ENCODE measurements around the gene UQCR10. TPM values are rescaled to one million over a fixed set of nuclear protein-coding genes. Genes with fewer than 3 reads are reported as not detected.

Gene UQCR10
- polyA plus RNA-seq, 2 of the 4 experiments (the other 2 are of a cell fraction): 115 to 171 TPM

DNA sequence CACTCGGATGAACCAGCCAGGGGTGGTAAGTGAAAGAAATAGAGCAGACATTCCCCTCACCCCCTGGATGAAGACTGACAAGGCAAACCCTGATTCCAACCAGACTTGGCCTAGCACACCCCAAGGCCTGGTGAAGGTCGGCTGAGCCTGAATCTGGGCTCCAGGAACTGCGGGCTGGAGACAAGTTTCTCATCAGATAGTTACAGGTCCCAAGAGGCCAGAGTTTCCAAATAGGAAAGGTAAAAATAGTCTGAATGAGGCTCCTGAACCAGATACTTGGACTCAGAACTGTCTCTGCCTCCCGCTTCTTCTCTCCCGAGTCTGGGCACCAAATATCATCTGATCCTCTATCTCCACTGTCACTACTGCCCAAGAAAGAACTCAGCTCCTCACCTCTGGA, 8.2 kb upstream of the UQCR10 start (continued):
- no peak for TF ChIP-seq NPAS2 (CRISPR knock-in tag; IDR thresholded peaks at IDR 0.05; ENCODE audit: borderline replicate concordance)

GRCh38 chr22:29762263-29762662, 4.9 kb upstream of the UQCR10 start:
- DNase-seq (ENCODE audit: low read depth in 1 of 2, low spot score in 1 of 2) (peak in 1 of 2 experiments; percentile 67), ATAC-seq (no peak), FAIRE-seq (no peak)
- WGBS (ENCODE audit: missing lambda C conversion rate): 40% methylated on average over 15 of the region's 15 CpGs
- POLR2A ChIA-PET: no interaction called here
- CTCF ChIA-PET: interaction anchor here (2.5 kb wide), 1 partner anchor 243 kb away, joined by 8 read pairs; no protein-coding TSS in a partner anchor
- Histone ChIP-seq H3K27ac (no peak overlapping the region), H3K4me2 (peak overlapping the region; percentile 47), H3K4me1 (peaks cover 12% of the 10 kb centered on the region; the same call in 2 of the 3 replicates), H3K9me3 (no peaks in the 10 kb centered on the region), H3K4me3 (no peak overlapping the region)
- TF ChIP-seq NPAS2 (CRISPR knock-in tag; IDR thresholded peaks at IDR 0.05; ENCODE audit: borderline replicate concordance) (no peak), ZSCAN20 (CRISPR knock-in tag; IDR thresholded peaks at IDR 0.05) (no peak), HOXB13 (CRISPR knock-in tag; IDR thresholded peaks at IDR 0.05; ENCODE audit: low read depth) (no peak), JUNB (IDR thresholded peaks at IDR 0.05) (no peak), GATA3 (IDR thresholded peaks at IDR 0.05; ENCODE audit: borderline replicate concordance) (no peak), HDAC2 (IDR thresholded peaks at IDR 0.05) (no peak), BHLHE40 (IDR thresholded peaks at IDR 0.05; ENCODE audit: low read depth, low read length) (no peak), CTCF (IDR thresholded peaks at IDR 0.05) (no peak), CBX8 (IDR thresholded peaks at IDR 0.05) (no peak), CEBPB (IDR thresholded peaks at IDR 0.05) (no peak), RNF2 (IDR thresholded peaks at IDR 0.05; ENCODE audit: borderline replicate concordance, low read depth) (no peak), USF2 (IDR thresholded peaks at IDR 0.05) (no peak), CHD2 (IDR thresholded peaks at IDR 0.05; ENCODE audit: low read length, partially characterized antibody) (no peak), PHF8 (IDR thresholded peaks at IDR 0.05; ENCODE audit: borderline replicate concordance, low read depth) (no peak)
- TF ChIP-seq, protein P1, sequence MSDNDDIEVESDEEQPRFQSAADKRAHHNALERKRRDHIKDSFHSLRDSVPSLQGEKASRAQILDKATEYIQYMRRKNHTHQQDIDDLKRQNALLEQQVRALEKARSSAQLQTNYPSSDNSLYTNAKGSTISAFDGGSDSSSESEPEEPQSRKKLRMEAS (IDR thresholded peaks at IDR 0.05): no peak

- 66% methylated on average over 13 of the region's 15 CpGs for WGBS (ENCODE audit: missing lambda C conversion rate)
- no peak for DNase-seq (ENCODE audit: low read depth in 1 of 2, low spot score in 1 of 2)
- CTCF ChIA-PET: interaction anchor here (1.0 to 1.2 kb wide), 2 partner anchors 130 to 239 kb away, joined by 3 read pairs; no protein-coding TSS in a partner anchor
- POLR2A ChIA-PET: interaction anchor here (0.7 to 2.5 kb wide), 6 partner anchors 10 to 117 kb away, joined by 3 to 6 read pairs (median 4); partner anchors contain the start of gene ASCC2
- Histone ChIP-seq H3K27ac (peak overlapping the region; percentile 95 to 98), H3K4me1 (peaks cover 22% of the 10 kb centered on the region; the same call in 2 of the 3 replicates), H3K9me3 (no peaks in the 10 kb centered on the region), H3K4me3 (peak overlapping the region; percentile 96), H3K4me2 (peak overlapping the region; percentile 98)
- ATAC-seq: peak; percentile 11 to 12; a peak in 4 of 6 replicates
- TF ChIP-seq CHD2 (IDR thresholded peaks at IDR 0.05; ENCODE audit: low read length, partially characterized antibody) (no peak), HOXB13 (CRISPR knock-in tag; IDR thresholded peaks at IDR 0.05; ENCODE audit: low read depth) (no peak), NFE2L2 (conservative IDR thresholded peaks at IDR 0.05; ENCODE audit: low read length) (no peak), RCOR1 (IDR thresholded peaks at IDR 0.05; ENCODE audit: low read depth, low read length) (no peak), CEBPB (IDR thresholded peaks at IDR 0.05) (no peak), ZNF302 (CRISPR knock-in tag; IDR thresholded peaks at IDR 0.05) (no peak)
- TF ChIP-seq, protein P2, sequence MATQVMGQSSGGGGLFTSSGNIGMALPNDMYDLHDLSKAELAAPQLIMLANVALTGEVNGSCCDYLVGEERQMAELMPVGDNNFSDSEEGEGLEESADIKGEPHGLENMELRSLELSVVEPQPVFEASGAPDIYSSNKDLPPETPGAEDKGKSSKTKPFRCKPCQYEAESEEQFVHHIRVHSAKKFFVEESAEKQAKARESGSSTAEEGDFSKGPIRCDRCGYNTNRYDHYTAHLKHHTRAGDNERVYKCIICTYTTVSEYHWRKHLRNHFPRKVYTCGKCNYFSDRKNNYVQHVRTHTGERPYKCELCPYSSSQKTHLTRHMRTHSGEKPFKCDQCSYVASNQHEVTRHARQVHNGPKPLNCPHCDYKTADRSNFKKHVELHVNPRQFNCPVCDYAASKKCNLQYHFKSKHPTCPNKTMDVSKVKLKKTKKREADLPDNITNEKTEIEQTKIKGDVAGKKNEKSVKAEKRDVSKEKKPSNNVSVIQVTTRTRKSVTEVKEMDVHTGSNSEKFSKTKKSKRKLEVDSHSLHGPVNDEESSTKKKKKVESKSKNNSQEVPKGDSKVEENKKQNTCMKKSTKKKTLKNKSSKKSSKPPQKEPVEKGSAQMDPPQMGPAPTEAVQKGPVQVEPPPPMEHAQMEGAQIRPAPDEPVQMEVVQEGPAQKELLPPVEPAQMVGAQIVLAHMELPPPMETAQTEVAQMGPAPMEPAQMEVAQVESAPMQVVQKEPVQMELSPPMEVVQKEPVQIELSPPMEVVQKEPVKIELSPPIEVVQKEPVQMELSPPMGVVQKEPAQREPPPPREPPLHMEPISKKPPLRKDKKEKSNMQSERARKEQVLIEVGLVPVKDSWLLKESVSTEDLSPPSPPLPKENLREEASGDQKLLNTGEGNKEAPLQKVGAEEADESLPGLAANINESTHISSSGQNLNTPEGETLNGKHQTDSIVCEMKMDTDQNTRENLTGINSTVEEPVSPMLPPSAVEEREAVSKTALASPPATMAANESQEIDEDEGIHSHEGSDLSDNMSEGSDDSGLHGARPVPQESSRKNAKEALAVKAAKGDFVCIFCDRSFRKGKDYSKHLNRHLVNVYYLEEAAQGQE (IDR thresholded peaks at IDR 0.05): no peak
- TF ChIP-seq, protein P3, sequence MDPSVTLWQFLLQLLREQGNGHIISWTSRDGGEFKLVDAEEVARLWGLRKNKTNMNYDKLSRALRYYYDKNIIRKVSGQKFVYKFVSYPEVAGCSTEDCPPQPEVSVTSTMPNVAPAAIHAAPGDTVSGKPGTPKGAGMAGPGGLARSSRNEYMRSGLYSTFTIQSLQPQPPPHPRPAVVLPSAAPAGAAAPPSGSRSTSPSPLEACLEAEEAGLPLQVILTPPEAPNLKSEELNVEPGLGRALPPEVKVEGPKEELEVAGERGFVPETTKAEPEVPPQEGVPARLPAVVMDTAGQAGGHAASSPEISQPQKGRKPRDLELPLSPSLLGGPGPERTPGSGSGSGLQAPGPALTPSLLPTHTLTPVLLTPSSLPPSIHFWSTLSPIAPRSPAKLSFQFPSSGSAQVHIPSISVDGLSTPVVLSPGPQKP (IDR thresholded peaks at IDR 0.05; ENCODE audit: low read depth, low read length): no peak
- FAIRE-seq: no peak
Observed at GRCh38 chr22:29765905-29766631, 1.1 kb upstream of the UQCR10 start.
